Caco-2 (cell line): ENCODE results near the gene PPP6R3. TPM values are rescaled to one million over a fixed set of nuclear protein-coding genes. Genes with fewer than 3 reads are reported as not detected.
A peak's percentile ranks its signal among the peaks of the same experiment; 100 is the strongest.

Experiments
- BruUV-seq: library from RNA; stranded (reverse); fragments of 400-500 nt; replicated peaks from 2 replicates; lab custom pipeline; 2021; lab: Mats Ljungman, UMichigan
- CTCF ChIA-PET: fragments of 300-600 bp; sonication (Branson Sonifier 250); formaldehyde crosslinking; loops from one replicate; lab custom pipeline; 2022; ENCODE audit warnings: antibody characterized with exemption; lab: Charles Lee
- POLR2A ChIA-PET: fragments of 300-600 bp; sonication (Branson Sonifier 250); formaldehyde crosslinking; loops from one replicate; lab custom pipeline; 2022; ENCODE audit warnings: antibody characterized with exemption; lab: Charles Lee
- DNase-seq, 2 experiments: peaks; one replicate each; pipeline versions ENCODE4 v3.0.0 to v3.0.0-alpha.2; 2020 to 2022
- H3K27me3 ChIP-seq: replicated peaks from 2 replicates; pipeline ENCODE4 v1.6.0; 2011; ENCODE audit warnings: low read length; ENCODE audit not compliant: control insufficient read depth, insufficient read depth
- H3K36me3 ChIP-seq: 2 replicates; pipeline ENCODE4 v1.5.1; 2011; ENCODE audit warnings: low read length; ENCODE audit not compliant: control insufficient read depth, insufficient read depth
- H3K4me1 ChIP-seq: fragments of 250-450 bp; sonication (Bioruptor Pico); 2 replicates; pipeline ENCODE4 v1.5.1; 2020; ENCODE audit warnings: mild to moderate bottlenecking
- H3K4me3 ChIP-seq: 2 replicates; pipeline ENCODE4 v1.5.1; 2011; ENCODE audit warnings: low read depth, mild to moderate bottlenecking, control low read depth, low read length
- H3K9me3 ChIP-seq: fragments of 250-450 bp; sonication (Bioruptor Pico); 2 replicates; pipeline ENCODE4 v1.5.1; 2020; ENCODE audit warnings: mild to moderate bottlenecking, moderate library complexity
- H3K27ac Mint-ChIP-seq: one replicate; pipeline ENCODE4 v1.8.0; 2022; ENCODE audit warnings: mixed read lengths; ENCODE audit not compliant: unreplicated experiment
- H3K27me3 Mint-ChIP-seq: one replicate; pipeline ENCODE4 v1.8.0; 2022; ENCODE audit warnings: mixed read lengths; ENCODE audit not compliant: insufficient read depth, unreplicated experiment
- H3K36me3 Mint-ChIP-seq: one replicate; pipeline ENCODE4 v1.8.0; 2022; ENCODE audit warnings: mild to moderate bottlenecking, mixed read lengths; ENCODE audit not compliant: insufficient read depth, unreplicated experiment
- H3K4me1 Mint-ChIP-seq: one replicate; pipeline ENCODE4 v1.8.0; 2022; ENCODE audit warnings: low read depth, mixed read lengths; ENCODE audit not compliant: unreplicated experiment
- H3K4me3 Mint-ChIP-seq: one replicate; pipeline ENCODE4 v1.8.0; 2022; ENCODE audit warnings: mild to moderate bottlenecking, moderate library complexity, mixed read lengths; ENCODE audit not compliant: unreplicated experiment
- H3K9me3 Mint-ChIP-seq: one replicate; pipeline ENCODE4 v1.8.0; 2022; ENCODE audit warnings: mixed read lengths; ENCODE audit not compliant: unreplicated experiment
- CTCF ChIP-seq, 2 experiments: fragments of 200-600 bp in 1 of 2; IDR thresholded peaks; 1 replicate in 1 of 2; 2 replicates in 1 of 2; pipeline versions ENCODE4 v1.5.1 to v1.8.0; 2011 to 2022; ENCODE audit warnings: antibody characterized with exemption in 1 of 2, control low read depth in 1 of 2, inconsistent platforms in 1 of 2, low read depth in 1 of 2, low read length in 1 of 2, mild to moderate bottlenecking in 1 of 2, moderate library complexity in 1 of 2; ENCODE audit not compliant: insufficient read depth in 1 of 2, severe bottlenecking in 1 of 2, unreplicated experiment in 1 of 2
- intact Hi-C: fragments of 100-400 bp; cut with micrococcal nuclease; formaldehyde crosslinking; loops from one replicate; pipeline ENCODE4 v1.10.0; 2022; ENCODE audit not compliant: unreplicated experiment
- total RNA-seq: library from RNA; stranded (reverse); gene quantifications from 2 replicates; pipeline ENCODE4 v1.2.3, GENCODE V29; 2022

Gene PPP6R3
- total RNA-seq, 1 experiment from 2014 or later: 276 TPM

GRCh38 chr11:68488623-68489022, 28.1 kb downstream of the PPP6R3 start:
- Mint-ChIP-seq H3K27me3 (no peaks in the 10 kb centered on the region), H3K4me3 (no peak overlapping the region), H3K36me3 (peaks cover 27% of the 10 kb centered on the region), H3K27ac (no peak overlapping the region), H3K9me3 (no peaks in the 10 kb centered on the region), H3K4me1 (peaks cover 8% of the 10 kb centered on the region)
- ChIA-PET CTCF (no interaction called here), POLR2A (no interaction called here)
- Histone ChIP-seq H3K4me3 (no peak overlapping the region), H3K36me3 (0 out of 2 replicates have a peak, but pooled peaks cover 2% of the 10 kb centered on the region), H3K4me1 (no peaks in the 10 kb centered on the region), H3K9me3 (peaks cover 2% of the 10 kb centered on the region; the same call in 1 of the 2 replicates), H3K27me3 (no peaks in the 10 kb centered on the region)
- BruUV-seq: no TSS peak
- intact Hi-C loops: no loop called here
- no peak for DNase-seq
- TF ChIP-seq CTCF (IDR thresholded peaks at IDR 0.05; ENCODE audit: insufficient read depth in 1 of 2, low read depth in 1 of 2, low read length in 1 of 2, severe bottlenecking in 1 of 2, unreplicated experiment in 1 of 2): no peak

GRCh38 chr11:68495220-68495729, 34.7 kb downstream of the PPP6R3 start:
- BruUV-seq: no TSS peak
- no peak overlapping the region for H3K4me3 ChIP-seq
- TF ChIP-seq CTCF (IDR thresholded peaks at IDR 0.05; ENCODE audit: insufficient read depth in 1 of 2, low read depth in 1 of 2, low read length in 1 of 2, severe bottlenecking in 1 of 2, unreplicated experiment in 1 of 2): no peak
- peaks cover 7% of the 10 kb centered on the region for H3K4me1 Mint-ChIP-seq
- H3K36me3 Mint-ChIP-seq: peaks cover 24% of the 10 kb centered on the region
- no peaks in the 10 kb centered on the region for H3K27me3 Mint-ChIP-seq
- intact Hi-C loops: no loop called here
- no peaks in the 10 kb centered on the region for H3K36me3 ChIP-seq
- no peaks in the 10 kb centered on the region for H3K4me1 ChIP-seq
- ChIA-PET POLR2A (no interaction called here), CTCF (interaction anchor here (0.6 kb wide), 1 partner anchor 14 kb away, joined by 3 read pairs; no protein-coding TSS in a partner anchor)
- H3K27ac Mint-ChIP-seq: no peak overlapping the region
- no peak for DNase-seq
- H3K27me3 ChIP-seq: no peaks in the 10 kb centered on the region
- H3K9me3 Mint-ChIP-seq: no peaks in the 10 kb centered on the region
- no peaks in the 10 kb centered on the region for H3K9me3 ChIP-seq
- no peak overlapping the region for H3K4me3 Mint-ChIP-seq

GRCh38 chr11:68495872-68496271, 35.3 kb downstream of the PPP6R3 start:
- TF ChIP-seq CTCF (IDR thresholded peaks at IDR 0.05; ENCODE audit: insufficient read depth in 1 of 2, low read depth in 1 of 2, low read length in 1 of 2, severe bottlenecking in 1 of 2, unreplicated experiment in 1 of 2): no peak
- no TSS peak for BruUV-seq
- ChIA-PET POLR2A (no interaction called here), CTCF (interaction anchor here (0.6 kb wide), 1 partner anchor 14 kb away, joined by 3 read pairs; no protein-coding TSS in a partner anchor)
- Histone ChIP-seq H3K4me3 (no peak overlapping the region), H3K27me3 (no peaks in the 10 kb centered on the region), H3K36me3 (no peaks in the 10 kb centered on the region), H3K9me3 (no peaks in the 10 kb centered on the region), H3K4me1 (no peaks in the 10 kb centered on the region)
- Mint-ChIP-seq H3K4me3 (no peak overlapping the region), H3K27ac (peak overlapping the region; percentile 54), H3K27me3 (no peaks in the 10 kb centered on the region), H3K4me1 (peaks cover 1% of the 10 kb centered on the region), H3K36me3 (peaks cover 18% of the 10 kb centered on the region), H3K9me3 (no peaks in the 10 kb centered on the region)
- no peak for DNase-seq
- intact Hi-C loops: no loop called here
